Measurements from ENCODE around the gene IGF2R.

IGF2R gene

DNA sequence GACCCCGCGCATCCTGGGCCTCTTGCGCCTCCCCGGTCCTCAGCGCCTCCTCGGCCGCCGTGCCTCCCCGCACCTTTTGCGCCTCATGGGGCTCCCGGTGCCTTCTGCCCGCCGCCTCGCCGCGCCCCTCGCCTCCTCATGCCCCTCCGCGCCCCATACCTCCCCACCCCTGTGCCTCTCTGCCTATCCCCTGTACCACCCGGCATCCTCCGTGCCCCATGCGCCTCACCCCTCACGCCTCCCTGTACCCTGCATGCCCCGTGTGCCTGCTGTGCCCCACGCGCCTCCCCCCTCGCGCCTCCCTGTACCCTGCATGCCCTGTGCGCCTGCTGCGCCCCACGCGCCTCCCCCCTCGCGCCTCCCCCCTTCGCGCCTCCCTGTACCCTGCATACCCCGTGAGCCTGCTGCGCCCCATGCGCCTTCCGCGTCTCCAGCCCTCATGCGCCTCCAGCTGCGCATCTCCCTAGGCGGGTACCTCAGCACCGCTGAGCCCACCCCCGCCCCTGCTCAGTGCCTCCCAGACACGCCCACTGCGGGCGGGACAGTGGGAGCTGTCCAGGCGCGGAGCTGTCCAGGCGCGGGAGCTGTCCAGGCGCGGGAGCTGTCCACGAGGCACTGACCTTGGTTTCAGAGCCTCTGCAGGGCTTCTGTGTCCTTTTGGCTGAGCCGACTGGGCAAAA lies 37.1 kb downstream of the IGF2R start:
- H3K4me3 ChIP-seq (ENCODE audit: low read depth, low read length), result no peak overlapping the region
- TF ChIP-seq MYC (IDR thresholded peaks at IDR 0.05; ENCODE audit: low read depth, low read length), result no peak
- TF ChIP-seq, protein P1, sequence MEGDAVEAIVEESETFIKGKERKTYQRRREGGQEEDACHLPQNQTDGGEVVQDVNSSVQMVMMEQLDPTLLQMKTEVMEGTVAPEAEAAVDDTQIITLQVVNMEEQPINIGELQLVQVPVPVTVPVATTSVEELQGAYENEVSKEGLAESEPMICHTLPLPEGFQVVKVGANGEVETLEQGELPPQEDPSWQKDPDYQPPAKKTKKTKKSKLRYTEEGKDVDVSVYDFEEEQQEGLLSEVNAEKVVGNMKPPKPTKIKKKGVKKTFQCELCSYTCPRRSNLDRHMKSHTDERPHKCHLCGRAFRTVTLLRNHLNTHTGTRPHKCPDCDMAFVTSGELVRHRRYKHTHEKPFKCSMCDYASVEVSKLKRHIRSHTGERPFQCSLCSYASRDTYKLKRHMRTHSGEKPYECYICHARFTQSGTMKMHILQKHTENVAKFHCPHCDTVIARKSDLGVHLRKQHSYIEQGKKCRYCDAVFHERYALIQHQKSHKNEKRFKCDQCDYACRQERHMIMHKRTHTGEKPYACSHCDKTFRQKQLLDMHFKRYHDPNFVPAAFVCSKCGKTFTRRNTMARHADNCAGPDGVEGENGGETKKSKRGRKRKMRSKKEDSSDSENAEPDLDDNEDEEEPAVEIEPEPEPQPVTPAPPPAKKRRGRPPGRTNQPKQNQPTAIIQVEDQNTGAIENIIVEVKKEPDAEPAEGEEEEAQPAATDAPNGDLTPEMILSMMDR (IDR thresholded peaks at IDR 0.05; ENCODE audit: low read depth, low read length), result no peak
- no peak for TF ChIP-seq POLR2A (IDR thresholded peaks at IDR 0.05; ENCODE audit: extremely low read depth, insufficient read length)
- TF ChIP-seq, protein P2, sequence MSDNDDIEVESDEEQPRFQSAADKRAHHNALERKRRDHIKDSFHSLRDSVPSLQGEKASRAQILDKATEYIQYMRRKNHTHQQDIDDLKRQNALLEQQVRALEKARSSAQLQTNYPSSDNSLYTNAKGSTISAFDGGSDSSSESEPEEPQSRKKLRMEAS (IDR thresholded peaks at IDR 0.05; ENCODE audit: low read depth, low read length), result no peak
- no peak for DNase-seq (ENCODE audit: low read depth)

DNA sequence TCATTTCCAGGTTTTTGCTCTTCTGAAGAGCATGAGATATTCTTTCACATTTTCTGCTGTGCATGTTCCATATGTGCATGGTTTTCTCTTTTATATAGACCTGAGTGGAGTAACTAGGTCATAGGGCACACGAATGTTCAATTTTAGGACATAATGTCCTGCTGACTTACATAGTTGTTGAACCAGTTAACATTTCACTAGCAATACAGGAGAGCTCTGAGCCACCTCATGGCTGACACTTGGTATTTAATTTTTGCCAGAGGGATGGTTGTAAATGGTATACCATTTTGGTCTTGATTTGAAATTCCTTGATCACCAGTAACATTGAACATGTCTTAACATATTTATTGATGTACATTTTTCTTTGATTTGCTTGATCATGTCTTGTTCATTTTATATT lies 38.3 kb downstream of the IGF2R start:
- no peak for TF ChIP-seq MYC (IDR thresholded peaks at IDR 0.05; ENCODE audit: low read depth, low read length)
- no peak for TF ChIP-seq POLR2A (IDR thresholded peaks at IDR 0.05; ENCODE audit: extremely low read depth, insufficient read length)
- TF ChIP-seq, protein P1 (IDR thresholded peaks at IDR 0.05; ENCODE audit: low read depth, low read length), result no peak
- TF ChIP-seq, protein P2 (IDR thresholded peaks at IDR 0.05; ENCODE audit: low read depth, low read length), result no peak
- no peak for DNase-seq (ENCODE audit: low read depth)
- no peak overlapping the region for H3K4me3 ChIP-seq (ENCODE audit: low read depth, low read length)

DNA sequence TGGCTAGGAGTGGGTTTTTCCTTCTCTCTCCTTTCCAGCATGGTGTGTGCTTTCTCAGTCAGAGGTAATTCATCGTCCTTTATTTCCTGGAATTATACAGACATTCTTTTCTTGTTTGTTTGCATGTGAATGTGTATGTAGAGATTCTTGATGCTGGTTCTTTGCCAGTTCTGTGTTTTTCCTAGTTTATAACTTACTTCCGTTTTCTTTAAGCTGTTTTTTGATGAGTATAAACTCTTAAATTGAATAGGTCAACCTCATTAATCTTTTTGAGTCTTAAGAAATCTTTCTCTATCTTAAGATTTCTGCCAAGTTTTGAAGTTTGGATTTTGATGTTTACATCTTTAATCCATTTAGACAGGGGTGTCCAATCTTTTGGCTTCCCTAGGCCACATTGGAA lies 38.7 kb downstream of the IGF2R start:
- DNase-seq (ENCODE audit: low read depth), result no peak
- TF ChIP-seq, protein P2 (IDR thresholded peaks at IDR 0.05; ENCODE audit: low read depth, low read length), result no peak
- TF ChIP-seq, protein P1 (IDR thresholded peaks at IDR 0.05; ENCODE audit: low read depth, low read length), result no peak
- TF ChIP-seq POLR2A (IDR thresholded peaks at IDR 0.05; ENCODE audit: extremely low read depth, insufficient read length) (no peak), MYC (IDR thresholded peaks at IDR 0.05; ENCODE audit: low read depth, low read length) (no peak)
- H3K4me3 ChIP-seq (ENCODE audit: low read depth, low read length), result no peak overlapping the region

DNA sequence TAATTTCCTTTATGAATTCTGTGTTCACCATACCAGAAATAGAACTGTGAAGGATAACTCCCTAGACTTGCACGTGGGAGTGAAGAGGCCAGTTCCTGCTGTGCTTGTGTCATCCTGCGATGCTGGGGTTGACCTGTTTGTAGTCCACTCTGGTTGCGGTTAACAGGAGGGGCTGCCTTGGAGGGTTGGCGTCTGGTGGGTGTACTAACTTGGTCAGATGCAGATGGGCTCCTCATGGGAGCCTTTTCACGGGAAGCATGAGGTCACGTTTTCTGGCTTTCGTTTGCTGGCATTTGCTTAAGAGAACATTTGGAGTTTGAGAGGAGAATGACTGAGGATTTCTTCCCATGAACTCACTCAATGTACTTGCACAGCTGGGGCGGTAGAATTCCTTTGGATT lies 41.2 kb downstream of the IGF2R start:
- H3K4me3 ChIP-seq (ENCODE audit: low read depth, low read length), result no peak overlapping the region
- TF ChIP-seq MYC (IDR thresholded peaks at IDR 0.05; ENCODE audit: low read depth, low read length), result no peak
- TF ChIP-seq, protein P1 (IDR thresholded peaks at IDR 0.05; ENCODE audit: low read depth, low read length), result no peak
- TF ChIP-seq, protein P2 (IDR thresholded peaks at IDR 0.05; ENCODE audit: low read depth, low read length), result no peak
- TF ChIP-seq POLR2A (IDR thresholded peaks at IDR 0.05; ENCODE audit: extremely low read depth, insufficient read length), result no peak
- peak; percentile 44 for DNase-seq (ENCODE audit: low read depth)

DNA sequence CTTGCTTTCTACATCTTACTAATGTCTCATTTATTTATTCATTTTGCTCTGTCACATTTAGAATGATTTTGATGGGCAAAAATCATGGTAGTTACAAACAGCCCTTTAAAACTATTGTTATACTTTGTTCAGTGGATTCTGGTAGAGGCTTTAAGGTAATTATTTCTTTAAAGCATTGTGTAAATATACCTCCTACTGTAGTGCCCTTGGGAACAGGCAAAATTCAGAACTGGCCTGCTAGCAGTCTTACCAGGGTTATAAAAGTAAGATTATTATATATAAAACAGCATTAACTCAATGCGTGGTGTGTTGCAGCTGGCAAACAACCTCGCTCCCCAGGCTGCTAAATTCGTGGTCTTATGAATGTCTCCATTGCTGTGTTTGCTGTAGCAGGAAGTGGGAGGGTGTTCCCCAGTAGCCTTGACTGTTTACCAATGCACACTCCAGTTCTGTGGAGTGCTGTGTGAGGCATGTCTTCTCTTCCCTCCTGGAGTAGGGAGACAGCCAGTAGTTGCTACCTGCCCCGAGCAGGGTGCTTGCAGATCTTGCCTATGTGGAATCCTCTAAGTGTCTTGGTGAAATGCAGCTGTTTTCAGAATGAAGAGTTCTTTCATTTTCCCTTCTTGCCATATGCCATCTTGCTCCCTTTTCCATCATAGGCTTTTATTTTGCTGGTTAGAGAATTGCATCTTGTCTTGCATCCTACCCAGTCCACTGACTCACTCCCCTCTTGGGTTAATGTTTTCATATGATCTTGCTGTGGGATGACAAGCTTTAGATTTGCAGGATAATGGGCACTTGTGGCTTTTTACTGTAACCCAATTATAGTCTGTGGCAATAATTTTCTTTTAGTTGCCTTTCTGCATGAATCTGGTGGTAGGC lies 45.3 kb downstream of the IGF2R start:
- no peak overlapping the region for H3K4me3 ChIP-seq (ENCODE audit: low read depth, low read length)
- peak; percentile 38 for DNase-seq (ENCODE audit: low read depth)

More for the DNA sequence above, 45.3 kb downstream of the IGF2R start:
- TF ChIP-seq POLR2A (IDR thresholded peaks at IDR 0.05; ENCODE audit: extremely low read depth, insufficient read length) (no peak), MYC (IDR thresholded peaks at IDR 0.05; ENCODE audit: low read depth, low read length) (no peak)
- TF ChIP-seq, protein P1 (IDR thresholded peaks at IDR 0.05; ENCODE audit: low read depth, low read length), result no peak
- TF ChIP-seq, protein P2 (IDR thresholded peaks at IDR 0.05; ENCODE audit: low read depth, low read length), result no peak
